NCI-H748 treated with DMSO at 0.1 percent for 48 hours (cell line): ENCODE measurements around the gene CCND2.
"Not testable (repeated sequence)": the region's sequence is repeated elsewhere in the genome, so short reads cannot be mapped to it uniquely, and the experiment has no call there.

Source experiments
- DNase-seq: peaks from one replicate; lab custom pipeline; 2025; lab: John Stamatoyannopoulos, UW

The CCND2 gene

GRCh38 chr12:4273652-4274395, at the start of gene CCND2:
CCND2 (plus strand) TSS chr12:4273762; CDS start chr12:4274041, 279 bp downstream.
- DNase-seq = no peak

GRCh38 chr12:4224206-4224889, 49.2 kb upstream of the CCND2 start:
- DNase-seq = no peak

GRCh38 chr12:4225571-4225970, 48.0 kb upstream of the CCND2 start:
- DNase-seq = no peak

- no peak for DNase-seq
These were observed 46.5 kb upstream of the CCND2 start for GRCh38 chr12:4227046-4227445.

GRCh38 chr12:4228122-4228580, 45.4 kb upstream of the CCND2 start:
- no peak for DNase-seq

GRCh38 chr12:4230526-4230925, 43.0 kb upstream of the CCND2 start:
- DNase-seq = no peak

- DNase-seq = no peak
These were observed 35.0 kb upstream of the CCND2 start for GRCh38 chr12:4238577-4238976.

- DNase-seq = no peak
These were observed 33.8 kb upstream of the CCND2 start for GRCh38 chr12:4239746-4240145.

GRCh38 chr12:4240161-4240783, 33.3 kb upstream of the CCND2 start:
- no peak for DNase-seq

GRCh38 chr12:4240981-4241380, 32.6 kb upstream of the CCND2 start:
- DNase-seq = no peak

- DNase-seq = no peak
These were observed 32.0 kb upstream of the CCND2 start for GRCh38 chr12:4241592-4241991.

- DNase-seq = no peak
These were observed 31.0 kb upstream of the CCND2 start for GRCh38 chr12:4242595-4242994.

GRCh38 chr12:4243091-4243490, 30.5 kb upstream of the CCND2 start:
- no peak for DNase-seq

- not testable (repeated sequence) for DNase-seq
These were observed 30.0 kb upstream of the CCND2 start for GRCh38 chr12:4243491-4244100.

- no peak for DNase-seq
These were observed 28.7 kb upstream of the CCND2 start for GRCh38 chr12:4244868-4245267.

GRCh38 chr12:4245446-4245845, 28.1 kb upstream of the CCND2 start:
- no peak for DNase-seq

- no peak for DNase-seq
These were observed 27.4 kb upstream of the CCND2 start for GRCh38 chr12:4246116-4246515.

- DNase-seq = no peak
These were observed 22.9 kb upstream of the CCND2 start for GRCh38 chr12:4250691-4251090.

GRCh38 chr12:4251216-4251891, 22.2 kb upstream of the CCND2 start:
- DNase-seq = no peak

- no peak for DNase-seq
These were observed 21.6 kb upstream of the CCND2 start for GRCh38 chr12:4251967-4252366.

- no peak for DNase-seq
These were observed 21.0 kb upstream of the CCND2 start for GRCh38 chr12:4252601-4253000.
